ENCODE measurements around the gene ZNF787.

- peak in 1 of 3 donors; percentile 12 for TF ChIP-seq CTCF (IDR thresholded peaks at IDR 0.05)
- TF ChIP-seq POLR2A (IDR thresholded peaks at IDR 0.05) = no peak
Measured at GRCh38 chr19:56120371-56121179, 520 bp downstream of the ZNF787 start.

Measured in ovary (tissue), 3 donors.